ENCODE measurements around the gene RNF44. TPM values are rescaled to one million over a fixed set of nuclear protein-coding genes. Genes with fewer than 3 reads are reported as not detected.
"Not testable (repeated sequence)": the region's sequence is repeated elsewhere in the genome, so short reads cannot be mapped to it uniquely, and the experiment has no call there.

Gene RNF44
- polyA plus RNA-seq, 4 donors, result 13.5 to 56.9 (median 20.8) TPM

DNA sequence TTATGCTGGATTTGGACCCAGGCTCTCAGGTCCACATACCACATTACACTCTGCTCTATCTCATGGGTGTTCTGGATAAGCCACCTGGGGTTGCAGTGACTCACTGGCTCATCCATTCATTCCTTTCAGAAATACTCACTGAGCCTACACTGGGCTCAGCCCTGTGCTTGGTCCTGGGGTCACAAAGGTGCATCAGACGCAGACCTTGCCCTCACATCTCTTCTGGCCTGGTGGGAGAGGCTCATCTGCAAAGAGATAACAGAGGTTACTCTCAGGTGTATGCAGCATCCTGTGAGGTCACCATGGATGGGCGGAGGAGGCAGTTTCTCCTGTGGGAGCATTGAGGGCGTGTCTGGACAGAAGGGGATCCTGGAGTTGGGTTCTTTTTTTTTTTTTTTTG lies 24.1 kb upstream of the RNF44 start:
- DNase-seq, result peak; percentile 46 to 69
- H3K4me3 ChIP-seq (ENCODE audit: low read depth in 1 of 3, low read length in 3 of 3), result no peak overlapping the region
- no peaks in the 10 kb centered on the region for H3K27me3 ChIP-seq (ENCODE audit: control insufficient read depth in 3 of 3, insufficient read depth in 3 of 3, low read length in 3 of 3)
- H3K36me3 ChIP-seq (ENCODE audit: control insufficient read depth in 3 of 3, insufficient read depth in 2 of 3, low read depth in 1 of 3, low read length in 3 of 3), result peaks cover 0 to 54% (median 1%) of the 10 kb centered on the region in 3 donors
- FAIRE-seq, result no peak
- peaks cover 0 to 7% of the 10 kb centered on the region in 2 donors for H3K9me3 ChIP-seq (ENCODE audit: control insufficient read depth in 2 of 2, insufficient read depth in 1 of 2, low read depth in 1 of 2, low read length in 1 of 2)
- H3K27ac ChIP-seq (ENCODE audit: low read depth in 1 of 3, low read length in 2 of 3), result no peak overlapping the region
- 74 to 89% (median 79%) methylated on average over 3 of the region's 3 CpGs for WGBS, 3 donors
- H3K4me1 ChIP-seq (ENCODE audit: control insufficient read depth in 3 of 3, insufficient read depth in 2 of 3, low read depth in 1 of 3, low read length in 2 of 3), result peaks cover 0 to 3% (median 0%) of the 10 kb centered on the region in 3 donors

DNA sequence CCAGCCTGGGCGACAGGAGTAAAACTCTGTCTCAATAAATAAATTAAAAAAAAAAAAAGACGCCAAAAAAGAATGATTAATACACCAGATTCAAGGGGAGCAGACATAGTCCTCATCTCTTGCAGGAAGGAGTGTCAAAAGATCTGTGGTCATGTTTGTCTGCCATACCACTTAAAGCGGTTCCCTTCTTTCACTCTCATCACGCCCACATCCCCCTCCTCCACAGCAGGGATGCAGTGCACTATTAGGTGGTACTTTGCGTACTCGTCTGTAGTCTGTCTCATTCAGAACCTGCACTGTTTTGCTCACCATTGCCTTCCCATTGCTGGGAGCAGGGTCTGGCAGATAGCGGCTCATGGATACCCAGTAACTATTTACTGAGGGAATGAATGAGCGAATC lies 23.2 kb upstream of the RNF44 start:
- no peak for FAIRE-seq
- Histone ChIP-seq H3K36me3 (ENCODE audit: control insufficient read depth in 3 of 3, insufficient read depth in 2 of 3, low read depth in 1 of 3, low read length in 3 of 3) (peaks cover 0 to 52% (median 0%) of the 10 kb centered on the region in 3 donors), H3K4me1 (ENCODE audit: control insufficient read depth in 3 of 3, insufficient read depth in 2 of 3, low read depth in 1 of 3, low read length in 2 of 3) (peaks cover 0 to 3% (median 0%) of the 10 kb centered on the region in 3 donors), H3K9me3 (ENCODE audit: control insufficient read depth in 2 of 2, insufficient read depth in 1 of 2, low read depth in 1 of 2, low read length in 1 of 2) (peaks cover 0 to 6% of the 10 kb centered on the region in 2 donors), H3K4me3 (ENCODE audit: low read depth in 1 of 3, low read length in 3 of 3) (no peak overlapping the region), H3K27me3 (ENCODE audit: control insufficient read depth in 3 of 3, insufficient read depth in 3 of 3, low read length in 3 of 3) (no peaks in the 10 kb centered on the region), H3K27ac (ENCODE audit: low read depth in 1 of 3, low read length in 2 of 3) (peak overlapping the region in 1 of 3 donors; percentile 28)
- 69 to 79% (median 70%) methylated on average over 8 of the region's 8 CpGs for WGBS, 3 donors
- DNase-seq, result no peak

DNA sequence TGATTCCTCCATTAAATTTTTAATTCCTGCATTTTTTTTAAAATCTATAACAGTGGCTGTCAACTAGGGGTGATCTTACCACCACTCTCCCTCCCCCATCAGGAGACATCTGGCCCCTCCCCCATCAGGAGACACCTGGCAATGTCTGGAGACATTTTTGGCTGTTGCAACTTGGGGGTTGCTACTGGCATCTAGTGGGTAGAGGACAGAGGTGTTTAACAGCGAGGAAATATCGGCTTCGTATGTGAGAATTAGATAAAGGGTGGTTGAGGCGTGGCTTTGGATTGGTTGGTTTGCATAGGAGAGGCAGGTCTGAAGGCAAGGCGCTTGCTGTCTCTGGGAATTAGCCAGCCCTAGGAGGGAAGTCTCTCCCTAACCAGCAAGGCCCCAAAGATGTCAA lies 22.5 kb upstream of the RNF44 start:
- Histone ChIP-seq H3K27me3 (ENCODE audit: control insufficient read depth in 3 of 3, insufficient read depth in 3 of 3, low read length in 3 of 3) (no peaks in the 10 kb centered on the region), H3K4me3 (ENCODE audit: low read depth in 1 of 3, low read length in 3 of 3) (no peak overlapping the region), H3K27ac (ENCODE audit: low read depth in 1 of 3, low read length in 2 of 3) (peak overlapping the region in 1 of 3 donors; percentile 15), H3K9me3 (ENCODE audit: control insufficient read depth in 2 of 2, insufficient read depth in 1 of 2, low read depth in 1 of 2, low read length in 1 of 2) (peaks cover 0 to 6% of the 10 kb centered on the region in 2 donors), H3K4me1 (ENCODE audit: control insufficient read depth in 3 of 3, insufficient read depth in 2 of 3, low read depth in 1 of 3, low read length in 2 of 3) (peaks cover 0 to 3% (median 0%) of the 10 kb centered on the region in 3 donors), H3K36me3 (ENCODE audit: control insufficient read depth in 3 of 3, insufficient read depth in 2 of 3, low read depth in 1 of 3, low read length in 3 of 3) (peaks cover 0 to 50% (median 2%) of the 10 kb centered on the region in 3 donors)
- FAIRE-seq, result no peak
- DNase-seq, result peak; percentile 39 to 66
- WGBS, 3 donors, result 5 to 26% (median 20%) methylated on average over 5 of the region's 5 CpGs

DNA sequence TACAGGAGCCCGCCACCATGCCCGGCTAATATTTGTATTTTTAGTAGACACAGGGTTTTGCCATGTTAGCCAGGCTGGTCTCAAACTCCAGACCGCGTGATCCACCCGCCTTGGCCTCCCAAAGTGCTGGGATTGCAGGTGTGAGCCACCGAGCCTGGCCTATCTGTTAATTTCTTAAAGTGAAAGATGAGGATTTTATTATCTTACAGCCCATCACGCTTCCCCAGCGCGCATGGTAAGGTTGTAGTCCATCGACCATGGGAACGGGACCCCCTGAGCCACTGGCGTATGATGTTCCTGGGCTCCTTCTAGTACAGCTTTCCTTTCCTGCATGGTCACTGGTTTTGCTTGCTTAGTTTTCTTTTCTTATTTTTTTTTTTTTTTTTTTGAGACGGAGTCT lies 20.6 kb upstream of the RNF44 start:
- no peak for FAIRE-seq
- H3K27me3 ChIP-seq (ENCODE audit: control insufficient read depth in 3 of 3, insufficient read depth in 3 of 3, low read length in 3 of 3), result no peaks in the 10 kb centered on the region
- peaks cover 0 to 18% (median 0%) of the 10 kb centered on the region in 3 donors for H3K4me1 ChIP-seq (ENCODE audit: control insufficient read depth in 3 of 3, insufficient read depth in 2 of 3, low read depth in 1 of 3, low read length in 2 of 3)
- no peak for DNase-seq
- no peak overlapping the region for H3K4me3 ChIP-seq (ENCODE audit: low read depth in 1 of 3, low read length in 3 of 3)
- H3K9me3 ChIP-seq (ENCODE audit: control insufficient read depth in 2 of 2, insufficient read depth in 1 of 2, low read depth in 1 of 2, low read length in 1 of 2), result peaks cover 0 to 6% of the 10 kb centered on the region in 2 donors
- peaks cover 0 to 53% (median 2%) of the 10 kb centered on the region in 3 donors for H3K36me3 ChIP-seq (ENCODE audit: control insufficient read depth in 3 of 3, insufficient read depth in 2 of 3, low read depth in 1 of 3, low read length in 3 of 3)
- no peak overlapping the region for H3K27ac ChIP-seq (ENCODE audit: low read depth in 1 of 3, low read length in 2 of 3)
- 93 to 95% (median 94%) methylated on average over 12 of the region's 13 CpGs for WGBS, 3 donors

DNA sequence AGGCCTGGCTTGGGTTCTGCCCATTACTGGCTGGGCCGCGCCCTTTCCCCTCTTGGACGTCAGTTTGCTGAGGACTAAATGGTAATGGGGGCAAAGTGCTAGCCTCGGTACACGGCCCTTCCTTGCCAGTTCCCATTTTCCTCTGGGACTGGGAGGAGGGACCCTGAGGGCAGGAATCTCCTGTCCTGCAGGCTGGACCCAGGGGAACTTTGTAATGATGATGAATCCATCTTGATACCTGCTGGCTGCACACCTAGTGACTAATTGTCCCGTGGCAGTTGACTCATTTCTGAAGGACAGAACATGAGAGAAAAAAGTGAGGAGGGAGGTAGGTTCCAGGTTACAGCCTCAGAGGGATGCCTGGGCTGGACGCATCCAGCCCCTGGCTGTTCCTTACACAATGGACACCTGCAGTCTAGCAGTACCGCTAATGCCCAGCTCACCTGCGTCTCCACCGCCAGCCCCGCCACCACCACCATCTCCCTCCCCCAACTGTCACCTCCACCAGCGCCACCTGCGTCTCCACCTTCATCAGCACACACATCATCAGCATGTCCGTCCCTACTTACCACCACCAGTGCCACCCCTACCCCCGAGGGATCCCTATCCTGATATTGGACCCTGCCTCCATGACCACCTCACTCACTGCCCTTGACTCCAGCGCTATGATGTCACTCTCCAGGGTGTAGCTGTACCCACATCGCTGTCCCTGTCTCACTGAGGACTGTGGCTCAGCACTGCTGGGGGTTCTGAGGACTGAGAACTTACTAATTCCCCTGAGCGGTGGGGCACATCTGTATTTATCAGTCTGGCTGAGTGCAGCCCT lies 16.3 kb upstream of the RNF44 start:
- FAIRE-seq, result no peak
- 66 to 71% (median 69%) methylated on average over 15 to 18 of the region's 18 CpGs for WGBS, 3 donors
- H3K27ac ChIP-seq (ENCODE audit: low read depth in 1 of 3, low read length in 2 of 3), result peak overlapping the region; percentile 62 to 91 (median 88)
- H3K9me3 ChIP-seq (ENCODE audit: control insufficient read depth in 2 of 2, insufficient read depth in 1 of 2, low read depth in 1 of 2, low read length in 1 of 2), result peaks cover 0 to under 1% of the 10 kb centered on the region in 2 donors
- peaks cover 0 to 44% (median 0%) of the 10 kb centered on the region in 3 donors for H3K4me1 ChIP-seq (ENCODE audit: control insufficient read depth in 3 of 3, insufficient read depth in 2 of 3, low read depth in 1 of 3, low read length in 2 of 3)
- H3K27me3 ChIP-seq (ENCODE audit: control insufficient read depth in 3 of 3, insufficient read depth in 3 of 3, low read length in 3 of 3), result no peaks in the 10 kb centered on the region
- H3K36me3 ChIP-seq (ENCODE audit: control insufficient read depth in 3 of 3, insufficient read depth in 2 of 3, low read depth in 1 of 3, low read length in 3 of 3), result peaks cover 0 to 50% (median 2%) of the 10 kb centered on the region in 3 donors
- peak; percentile 88 to 96 for DNase-seq
- H3K4me3 ChIP-seq (ENCODE audit: low read depth in 1 of 3, low read length in 3 of 3), result peak overlapping the region in 1 of 3 donors; percentile 27

DNA sequence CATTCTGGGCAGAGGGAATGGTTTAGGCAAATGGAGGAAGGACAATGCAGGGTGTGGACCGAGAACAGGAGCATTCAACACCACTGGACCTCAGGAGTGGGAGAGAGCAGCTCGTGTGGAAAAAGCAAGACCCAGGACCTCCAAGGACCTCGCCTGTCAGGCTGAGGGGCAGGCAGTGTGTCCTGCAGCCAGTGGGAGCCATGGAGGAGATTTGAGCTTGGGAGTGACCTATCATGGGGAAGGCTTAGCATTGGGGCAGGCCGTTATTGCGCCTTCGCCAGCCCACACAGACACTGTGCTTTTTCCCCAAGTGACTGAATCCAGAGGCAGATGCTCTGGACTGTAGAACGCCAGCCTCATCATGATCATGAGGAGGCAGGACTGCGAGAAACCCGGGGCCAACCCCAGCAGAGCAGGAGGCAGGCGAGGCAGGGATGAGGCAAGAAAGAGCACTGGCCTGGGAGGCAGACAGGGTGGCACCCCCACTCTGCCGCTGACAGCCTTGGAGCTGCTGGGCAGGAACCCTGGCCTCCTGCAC lies 15.2 kb upstream of the RNF44 start:
- Histone ChIP-seq H3K4me3 (ENCODE audit: low read depth in 1 of 3, low read length in 3 of 3) (peak overlapping the region in 2 of 3 donors; percentile 6 to 66), H3K27ac (ENCODE audit: low read depth in 1 of 3, low read length in 2 of 3) (peak overlapping the region; percentile 62 to 91 (median 88)), H3K27me3 (ENCODE audit: control insufficient read depth in 3 of 3, insufficient read depth in 3 of 3, low read length in 3 of 3) (no peaks in the 10 kb centered on the region), H3K4me1 (ENCODE audit: control insufficient read depth in 3 of 3, insufficient read depth in 2 of 3, low read depth in 1 of 3, low read length in 2 of 3) (peaks cover 0 to 53% (median 0%) of the 10 kb centered on the region in 3 donors), H3K9me3 (ENCODE audit: control insufficient read depth in 2 of 2, insufficient read depth in 1 of 2, low read depth in 1 of 2, low read length in 1 of 2) (no peaks in the 10 kb centered on the region), H3K36me3 (ENCODE audit: control insufficient read depth in 3 of 3, insufficient read depth in 2 of 3, low read depth in 1 of 3, low read length in 3 of 3) (peaks cover 0 to 47% (median 2%) of the 10 kb centered on the region in 3 donors)
- DNase-seq, result peak in 1 of 2 donors; percentile 32
- no peak for FAIRE-seq
- 81 to 87% (median 85%) methylated on average over 11 of the region's 11 CpGs for WGBS, 3 donors

DNA sequence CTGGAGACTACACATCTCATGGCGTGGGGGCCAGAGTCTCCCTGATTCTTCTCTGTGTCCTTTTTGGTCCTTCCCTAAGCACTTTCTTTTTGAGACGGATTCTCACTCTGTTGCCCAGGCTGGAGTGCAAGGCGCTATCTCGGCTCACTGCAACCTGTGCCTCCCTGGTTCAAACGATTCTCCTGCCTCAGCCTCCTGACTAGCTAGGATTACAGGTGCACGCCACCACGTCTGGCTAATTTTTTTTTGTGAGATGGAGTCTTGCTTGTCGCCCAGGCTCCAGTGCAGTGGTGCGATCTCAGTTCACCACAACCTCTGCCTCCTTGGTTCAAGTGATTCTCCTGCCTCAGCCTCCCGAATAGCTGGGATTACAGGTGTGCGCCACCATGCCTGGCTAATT lies 13.7 kb upstream of the RNF44 start:
- DNase-seq, result peak in 1 of 2 donors; percentile 18
- peak overlapping the region; percentile 95 to 99 (median 98) for H3K27ac ChIP-seq (ENCODE audit: low read depth in 1 of 3, low read length in 2 of 3)
- FAIRE-seq; H3K27me3 ChIP-seq (ENCODE audit: control insufficient read depth in 3 of 3, insufficient read depth in 3 of 3, low read length in 3 of 3); H3K9me3 ChIP-seq (ENCODE audit: control insufficient read depth in 2 of 2, insufficient read depth in 1 of 2, low read depth in 1 of 2, low read length in 1 of 2): not testable (repeated sequence)
- H3K4me1 ChIP-seq (ENCODE audit: control insufficient read depth in 3 of 3, insufficient read depth in 2 of 3, low read depth in 1 of 3, low read length in 2 of 3), result peaks cover 0 to 68% (median 2%) of the 10 kb centered on the region in 3 donors
- WGBS, 3 donors, result 57 to 77% (median 61%) methylated on average over 11 of the region's 11 CpGs
- peaks cover 0 to 41% (median 2%) of the 10 kb centered on the region in 3 donors for H3K36me3 ChIP-seq (ENCODE audit: control insufficient read depth in 3 of 3, insufficient read depth in 2 of 3, low read depth in 1 of 3, low read length in 3 of 3)
- H3K4me3 ChIP-seq (ENCODE audit: low read depth in 1 of 3, low read length in 3 of 3), result peak overlapping the region in 2 of 3 donors; percentile 66 to 78

DNA sequence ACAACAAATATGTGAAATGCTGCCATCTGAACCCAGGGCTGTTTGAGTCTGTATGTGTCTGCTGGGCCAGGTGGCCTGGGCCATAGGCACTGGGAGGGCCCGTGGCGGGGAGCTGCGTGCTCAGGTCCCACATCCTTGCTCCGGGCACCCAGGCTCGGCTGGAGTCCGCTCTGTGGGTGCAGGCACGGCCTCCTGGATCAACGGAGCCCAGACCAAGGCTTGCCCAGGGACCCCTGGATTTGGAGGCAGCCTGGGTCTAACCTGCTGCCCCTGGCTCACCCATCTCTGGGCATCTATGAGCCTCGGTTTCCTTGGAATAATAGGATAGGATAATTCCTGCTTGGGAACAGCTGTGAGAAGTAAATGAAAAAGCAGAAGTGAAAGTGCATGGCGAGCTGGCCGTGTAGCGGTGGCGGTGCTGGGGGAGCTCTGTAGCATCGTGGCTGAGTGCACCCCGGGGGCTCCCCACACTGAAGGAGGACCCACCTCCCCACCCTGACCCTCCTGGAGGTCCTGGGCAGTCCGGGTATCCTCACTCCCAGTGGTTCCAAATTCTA lies 13.2 kb upstream of the RNF44 start:
- H3K27ac ChIP-seq (ENCODE audit: low read depth in 1 of 3, low read length in 2 of 3), result peak overlapping the region; percentile 95 to 99 (median 98)
- peak overlapping the region in 2 of 3 donors; percentile 66 to 78 for H3K4me3 ChIP-seq (ENCODE audit: low read depth in 1 of 3, low read length in 3 of 3)
- peaks cover 0 to 37% (median 2%) of the 10 kb centered on the region in 3 donors for H3K36me3 ChIP-seq (ENCODE audit: control insufficient read depth in 3 of 3, insufficient read depth in 2 of 3, low read depth in 1 of 3, low read length in 3 of 3)
- WGBS, 3 donors, result 16 to 50% (median 18%) methylated on average over 14 to 16 of the region's 16 CpGs
- no peaks in the 10 kb centered on the region for H3K27me3 ChIP-seq (ENCODE audit: control insufficient read depth in 3 of 3, insufficient read depth in 3 of 3, low read length in 3 of 3)
- FAIRE-seq, result no peak
- peak; percentile 57 to 58 for DNase-seq
- H3K4me1 ChIP-seq (ENCODE audit: control insufficient read depth in 3 of 3, insufficient read depth in 2 of 3, low read depth in 1 of 3, low read length in 2 of 3), result peaks cover 0 to 74% (median 2%) of the 10 kb centered on the region in 3 donors
- no peaks in the 10 kb centered on the region for H3K9me3 ChIP-seq (ENCODE audit: control insufficient read depth in 2 of 2, insufficient read depth in 1 of 2, low read depth in 1 of 2, low read length in 1 of 2)
